HG02870 (cell line): ENCODE measurements around the gene FILIP1.
"Not testable (repeated sequence)": the region's sequence is repeated elsewhere in the genome, so short reads cannot be mapped to it uniquely, and the experiment has no call there.

Experiments used
- ATAC-seq: cut with Tn5 transposase; IDR thresholded peaks from one replicate; pipeline ENCODE4 v1.9.1; 2021; ENCODE audit warnings: mild to moderate bottlenecking, moderate library complexity; ENCODE audit not compliant: unreplicated experiment

The FILIP1 gene

DNA sequence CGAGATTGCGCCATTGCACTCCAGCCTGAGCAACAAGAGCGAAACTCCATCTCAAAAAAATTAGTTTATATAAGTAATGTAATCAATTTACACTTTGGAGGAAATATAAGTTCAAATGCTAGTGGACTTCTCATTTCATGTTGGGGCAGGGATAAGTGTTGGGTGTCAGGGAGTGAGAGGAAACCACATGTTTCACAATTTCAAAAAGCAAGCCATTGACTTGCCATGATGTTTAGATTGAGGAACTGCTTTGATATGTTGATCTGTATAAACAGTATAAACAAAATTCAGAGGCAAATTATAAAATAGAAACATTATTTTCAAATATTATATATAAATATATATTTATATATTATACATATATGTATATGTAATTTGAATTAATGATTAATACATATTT lies 42.7 kb downstream of the FILIP1 start:
- no peak for ATAC-seq

DNA sequence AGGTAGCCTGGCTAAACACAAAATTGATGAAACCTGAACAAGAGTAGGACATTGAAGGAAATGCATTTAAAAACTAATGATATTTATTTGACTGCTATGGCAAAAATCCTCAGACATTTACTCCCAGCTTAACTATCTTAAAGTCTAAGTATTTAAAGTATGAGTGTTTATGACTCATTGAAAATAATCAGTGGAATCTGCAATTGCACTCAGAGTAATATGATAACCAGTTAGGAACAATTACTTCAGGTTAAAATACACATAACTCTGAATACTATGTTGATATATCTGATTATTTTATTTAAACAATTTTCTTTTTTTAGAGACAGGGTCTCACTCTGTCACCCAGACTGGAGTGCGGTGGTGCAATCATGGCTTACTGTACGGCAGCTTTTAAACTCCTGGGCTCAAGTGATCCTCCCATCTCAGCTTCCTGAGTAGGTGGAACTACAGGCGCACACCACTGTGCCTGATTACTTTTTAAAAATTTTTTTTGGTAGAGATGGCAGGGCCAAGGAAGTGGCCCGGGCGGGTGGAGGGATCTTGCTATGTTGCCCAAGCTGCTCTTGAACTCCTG lies 43.9 kb downstream of the FILIP1 start:
- ATAC-seq, result no peak

DNA sequence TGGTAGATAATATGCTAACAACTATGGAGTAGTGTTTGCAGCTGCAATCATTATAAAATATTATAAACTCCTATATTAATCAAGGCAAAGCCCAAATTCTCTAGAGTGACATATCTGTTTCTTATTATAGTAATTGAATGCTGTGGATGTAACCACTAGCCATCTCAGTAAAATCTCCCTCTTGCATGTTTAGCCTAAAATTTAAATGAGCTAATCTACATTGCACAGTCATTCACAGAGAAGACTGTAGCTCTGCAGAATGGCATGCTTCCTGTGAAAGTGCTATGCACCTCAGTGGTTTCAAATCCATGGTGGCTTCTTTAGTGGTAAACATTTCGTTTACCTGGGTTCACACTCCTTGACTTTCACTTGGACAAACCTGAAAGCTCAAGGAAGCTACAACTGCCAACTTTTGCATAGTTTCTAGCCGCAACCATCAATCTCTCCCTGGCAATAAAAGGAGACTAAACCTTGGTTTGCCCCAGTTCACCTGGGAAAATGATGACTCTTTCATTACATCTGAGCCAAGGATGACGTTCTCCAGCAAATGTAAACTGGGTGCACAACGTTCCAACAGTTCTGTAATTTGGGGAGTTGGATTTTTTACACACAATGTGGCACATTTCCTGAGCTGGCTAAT lies 47.2 kb downstream of the FILIP1 start:
- peak; percentile 95 for ATAC-seq

DNA sequence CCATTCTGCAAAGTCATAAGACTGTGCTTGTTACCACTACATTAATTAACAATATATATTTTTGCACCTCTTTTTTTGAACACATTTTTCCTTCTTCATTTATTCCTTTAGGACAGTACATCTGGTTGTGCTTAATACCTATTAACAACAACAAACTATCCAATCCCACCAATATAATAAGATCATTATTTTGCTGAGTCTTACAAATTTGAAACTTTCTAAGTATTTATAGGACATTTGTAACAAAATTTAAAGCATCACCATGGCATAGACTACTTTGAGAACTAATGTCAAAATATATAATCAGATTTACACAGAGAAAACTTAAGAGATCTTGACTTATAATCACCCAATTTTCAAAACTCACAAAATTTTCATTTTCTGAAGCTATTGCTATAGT lies 47.9 kb downstream of the FILIP1 start:
- ATAC-seq, result no peak

DNA sequence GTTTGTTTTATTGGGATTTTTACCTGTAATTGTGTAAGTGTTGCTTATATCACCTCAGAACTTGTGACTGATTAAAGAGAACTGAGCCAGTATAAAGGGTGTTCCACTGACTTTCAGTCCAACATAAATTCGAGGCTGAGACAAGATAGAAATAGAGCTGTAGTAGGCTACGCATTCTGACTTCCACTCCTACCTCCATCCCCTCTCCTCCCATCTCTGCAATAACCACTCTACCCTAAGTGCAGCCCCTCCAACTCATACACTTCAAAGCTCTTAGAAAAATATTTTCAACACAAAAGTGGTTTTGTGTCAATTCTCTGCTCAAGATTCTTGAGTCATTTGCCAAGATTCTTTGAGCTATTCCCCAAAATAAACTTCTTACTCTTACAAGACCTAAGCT lies 48.7 kb downstream of the FILIP1 start:
- ATAC-seq, result no peak

DNA sequence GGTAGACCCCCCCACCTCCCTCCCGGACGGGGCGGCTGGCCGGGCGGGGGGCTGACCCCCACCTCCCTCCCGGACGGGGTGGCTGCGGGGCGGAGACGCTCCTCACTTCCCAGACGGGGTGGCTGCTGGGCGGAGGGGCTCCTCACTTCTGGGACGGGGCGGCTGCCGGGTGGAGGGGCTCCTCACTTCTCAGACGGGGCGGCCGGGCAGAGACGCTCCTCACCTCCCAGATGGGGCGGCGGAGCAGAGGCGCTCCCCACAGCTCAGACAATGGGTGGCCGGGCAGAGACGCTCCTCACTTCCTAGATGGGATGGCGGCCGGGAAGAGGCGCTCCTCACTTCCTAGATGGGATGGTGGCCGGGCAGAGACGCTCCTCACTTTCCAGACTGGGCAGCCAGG lies 51.7 kb downstream of the FILIP1 start:
- ATAC-seq, result not testable (repeated sequence)

DNA sequence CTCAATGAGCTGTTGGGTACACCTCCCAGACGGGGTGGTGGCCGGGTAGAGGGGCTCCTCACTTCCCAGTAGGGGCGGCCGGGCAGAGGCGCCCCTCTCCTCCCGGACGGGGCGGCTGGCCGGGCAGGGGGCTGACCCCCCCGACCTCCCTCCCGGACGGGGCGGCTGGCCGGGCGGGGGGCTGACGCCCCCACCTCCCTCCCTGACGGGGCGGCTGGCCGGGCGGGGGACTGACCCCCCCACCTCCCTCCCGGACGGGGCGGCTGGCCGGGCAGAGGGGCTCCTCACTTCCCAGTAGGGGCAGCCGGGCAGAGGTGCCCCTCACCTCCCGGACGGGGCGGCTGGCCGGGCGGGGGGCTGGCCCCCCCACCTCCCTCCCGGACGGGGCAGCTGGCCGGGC lies 52.1 kb downstream of the FILIP1 start:
- ATAC-seq, result not testable (repeated sequence)

DNA sequence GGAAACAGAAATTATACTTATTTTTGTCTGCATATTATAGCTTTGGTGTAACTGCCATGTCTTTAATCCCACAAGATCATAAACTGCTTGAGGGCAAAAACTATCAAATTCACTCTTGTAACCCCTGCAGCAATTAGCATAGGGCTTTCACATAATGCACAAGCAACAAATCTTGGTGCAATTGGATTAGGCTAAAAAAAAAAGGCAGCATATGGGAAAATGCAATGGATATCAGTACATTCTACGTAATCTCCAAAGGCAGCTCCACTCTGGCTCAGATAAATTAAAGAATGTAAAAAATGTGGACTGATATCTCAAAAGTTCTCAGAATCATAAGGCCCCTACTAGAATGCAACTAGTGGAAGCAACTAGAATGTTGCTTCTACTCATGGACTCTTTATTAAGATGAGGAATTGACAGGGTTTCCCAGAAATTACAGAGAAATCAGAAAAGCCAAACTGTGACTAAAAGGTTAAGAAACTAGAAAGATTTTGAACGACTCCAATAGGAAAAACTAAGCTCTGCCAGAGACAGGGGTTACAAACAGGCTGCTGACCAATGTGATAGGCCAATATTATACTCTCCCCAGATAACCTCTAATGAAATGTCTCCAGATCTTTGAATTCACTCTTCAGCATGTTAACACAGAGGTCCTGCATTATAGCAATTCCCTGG lies 55.0 kb downstream of the FILIP1 start:
- no peak for ATAC-seq

DNA sequence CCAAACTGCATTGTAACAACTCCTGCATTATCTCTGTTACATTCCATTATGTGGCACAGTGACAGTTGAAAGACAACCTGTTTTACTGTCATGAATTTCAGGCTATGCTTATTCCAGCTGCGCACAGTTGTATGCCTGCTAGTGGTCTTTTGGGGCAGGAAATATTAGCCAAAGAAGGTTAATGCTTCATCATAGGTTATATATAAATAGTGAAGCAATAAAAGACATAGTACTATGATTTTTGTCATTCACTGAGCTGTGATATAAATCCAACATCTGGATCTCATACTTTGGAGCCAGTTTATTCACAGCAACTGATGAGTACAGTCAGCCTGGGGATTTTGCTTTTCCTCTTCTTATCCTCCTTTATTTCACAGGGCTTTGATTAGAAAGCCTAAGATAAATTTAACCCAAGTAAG lies 55.6 kb downstream of the FILIP1 start:
- no peak for ATAC-seq

DNA sequence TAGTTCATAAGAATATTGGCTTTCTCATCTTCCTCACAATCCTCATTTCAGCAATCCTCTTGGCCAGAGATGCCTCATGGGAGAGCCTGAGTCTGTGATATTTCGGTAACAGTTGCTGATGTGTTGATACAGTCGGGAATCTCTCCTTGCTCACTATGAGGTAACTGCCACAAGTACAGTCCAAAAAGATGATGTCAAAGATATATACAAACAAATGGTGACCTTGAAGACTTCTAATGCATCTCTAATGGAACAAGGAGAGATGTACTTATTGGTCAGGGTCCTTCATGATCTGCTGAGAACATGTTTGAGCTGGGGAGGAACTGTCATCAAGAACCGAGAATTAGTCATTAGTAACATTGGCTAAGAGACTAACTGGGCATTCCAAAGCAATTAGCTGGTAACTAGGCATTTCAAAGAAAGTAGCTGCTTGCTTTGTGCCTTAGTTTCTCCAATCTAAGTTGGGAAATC lies 56.1 kb downstream of the FILIP1 start:
- ATAC-seq, result no peak

DNA sequence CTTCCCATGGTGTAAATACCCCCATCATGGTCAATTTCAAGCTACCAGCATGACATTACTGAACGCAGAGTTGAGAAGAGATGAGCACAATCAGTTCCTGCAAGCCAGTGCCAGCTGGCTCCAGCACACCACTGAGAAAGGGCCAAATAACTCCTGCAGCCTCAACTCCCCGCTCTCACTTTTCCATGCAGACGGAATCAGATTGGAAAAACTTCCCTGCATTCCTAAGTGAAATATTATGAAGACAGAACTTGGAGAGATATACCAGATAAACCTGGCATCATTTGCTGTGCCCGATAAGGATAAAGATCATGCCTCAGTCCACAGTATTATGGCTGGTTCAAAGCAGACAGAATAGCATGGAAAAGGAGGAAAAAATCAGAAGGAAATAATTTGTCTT lies 56.7 kb downstream of the FILIP1 start:
- no peak for ATAC-seq

DNA sequence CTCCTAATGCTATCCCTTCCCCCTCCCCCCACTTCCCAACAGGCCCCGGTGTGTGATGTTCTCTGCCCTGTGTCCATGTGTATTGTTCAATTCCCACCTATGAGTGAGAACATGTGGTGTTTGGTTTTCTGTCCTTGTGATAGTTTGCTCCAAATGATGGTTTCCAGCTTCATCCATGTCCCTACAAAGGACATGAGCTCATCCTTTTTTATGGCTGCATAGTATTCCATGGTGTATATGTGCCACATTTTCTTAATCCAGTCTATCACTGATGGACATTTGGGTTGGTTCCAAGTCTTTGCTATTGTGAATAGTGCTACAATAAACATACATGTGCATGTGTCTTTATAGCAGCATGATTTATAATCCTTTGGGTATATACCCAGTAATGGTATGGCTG lies 60.8 kb downstream of the FILIP1 start:
- ATAC-seq, result not testable (repeated sequence)

DNA sequence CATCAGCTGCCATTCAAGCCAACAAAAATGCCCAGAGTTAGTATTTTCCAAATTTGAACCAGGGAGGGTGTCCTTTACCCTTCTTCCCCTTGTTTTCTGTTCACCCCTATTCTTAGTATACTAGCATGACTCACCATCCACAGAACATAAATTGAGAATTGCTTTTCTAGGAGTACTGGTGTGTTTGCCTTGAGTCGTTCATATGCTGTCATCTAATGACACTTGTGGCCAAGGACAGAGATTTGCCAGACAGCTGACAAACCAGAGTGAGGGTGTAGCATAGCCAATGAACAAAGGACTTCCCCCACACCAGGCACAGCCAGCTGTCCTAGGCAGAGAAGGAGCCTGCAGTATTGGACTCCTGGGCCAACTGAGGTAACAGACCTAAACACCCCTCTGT lies 62.2 kb downstream of the FILIP1 start:
- ATAC-seq, result no peak

DNA sequence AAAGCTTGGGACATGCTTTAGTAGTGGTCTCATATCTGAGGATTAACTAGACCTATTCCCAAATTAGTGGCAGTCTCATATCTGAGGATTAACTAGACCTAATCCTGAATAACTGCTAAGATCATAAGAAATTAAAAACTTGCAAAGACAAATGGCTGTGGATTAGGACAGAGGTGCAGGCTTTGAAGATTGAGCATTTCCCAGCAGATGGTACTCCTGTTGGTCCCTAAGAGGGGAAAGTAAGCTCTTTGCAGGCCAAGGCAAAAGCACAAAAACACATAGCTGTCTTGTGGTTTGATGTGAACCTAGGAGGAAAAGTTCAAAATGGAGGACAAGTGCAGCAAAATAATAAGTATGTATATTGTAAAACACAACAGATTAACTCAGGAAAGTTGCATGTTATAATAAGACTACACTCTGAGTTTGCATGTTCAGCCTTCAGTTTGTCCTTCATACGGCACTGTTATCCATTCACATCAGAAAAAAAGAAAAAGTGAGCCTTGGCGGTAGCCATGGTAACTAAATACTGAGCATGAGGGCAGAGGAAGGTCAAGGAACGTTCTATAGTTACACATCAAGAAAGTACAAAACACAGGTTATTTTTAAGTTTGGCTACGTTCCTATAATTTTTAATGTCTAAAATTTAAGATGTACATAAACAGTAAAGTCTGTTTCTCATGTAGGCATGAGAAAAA lies 62.8 kb downstream of the FILIP1 start:
- no peak for ATAC-seq

DNA sequence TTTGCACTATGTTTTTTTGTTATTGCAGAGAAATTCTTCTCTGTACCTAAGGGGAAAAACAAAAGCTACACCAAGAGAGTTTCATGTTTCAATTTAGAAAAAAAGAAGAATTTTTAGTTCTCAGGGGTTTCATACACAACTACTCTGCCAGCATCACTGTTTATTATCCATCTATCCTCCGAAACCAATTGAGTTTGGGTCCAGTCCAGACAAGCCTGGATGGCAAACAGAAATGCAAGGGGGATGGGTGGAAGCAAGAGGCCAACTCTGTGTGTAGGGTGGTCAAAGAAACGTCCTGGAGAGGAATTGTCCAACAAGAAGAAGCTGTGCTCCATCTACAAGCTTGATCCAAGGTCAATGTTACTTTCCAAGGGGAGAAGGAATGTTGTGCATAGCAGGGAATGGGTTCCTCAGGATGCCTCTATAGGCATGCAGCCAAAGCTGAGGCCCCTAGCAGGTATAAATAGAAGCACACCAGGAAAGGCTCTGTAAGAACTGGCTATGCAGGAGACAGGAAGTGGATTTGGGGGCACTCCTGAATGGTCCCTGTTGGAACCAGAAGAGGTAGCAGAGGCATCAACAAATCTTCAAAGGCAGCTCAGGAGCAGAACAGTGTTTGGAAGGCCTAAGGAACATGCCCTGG lies 64.4 kb downstream of the FILIP1 start:
- ATAC-seq, result no peak

DNA sequence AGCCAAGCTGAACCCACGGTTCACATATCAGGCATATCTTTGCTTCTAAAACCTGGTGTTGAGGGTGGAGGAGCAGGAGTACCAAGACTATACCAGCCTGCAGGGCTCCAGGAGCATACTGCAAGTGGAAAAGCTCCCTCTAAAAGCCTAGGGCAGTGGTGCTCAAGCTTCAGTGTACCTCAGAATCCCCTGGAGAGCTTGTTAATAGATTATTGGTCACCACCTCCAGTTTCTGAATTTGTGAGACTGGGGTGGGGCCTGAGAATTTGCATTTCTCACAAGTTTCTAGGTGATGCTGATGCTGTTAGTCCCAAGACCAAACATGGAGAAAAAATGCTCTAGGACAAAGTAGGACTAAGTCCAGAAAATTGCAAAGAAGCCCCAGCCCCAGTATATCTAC lies 65.4 kb downstream of the FILIP1 start:
- no peak for ATAC-seq

DNA sequence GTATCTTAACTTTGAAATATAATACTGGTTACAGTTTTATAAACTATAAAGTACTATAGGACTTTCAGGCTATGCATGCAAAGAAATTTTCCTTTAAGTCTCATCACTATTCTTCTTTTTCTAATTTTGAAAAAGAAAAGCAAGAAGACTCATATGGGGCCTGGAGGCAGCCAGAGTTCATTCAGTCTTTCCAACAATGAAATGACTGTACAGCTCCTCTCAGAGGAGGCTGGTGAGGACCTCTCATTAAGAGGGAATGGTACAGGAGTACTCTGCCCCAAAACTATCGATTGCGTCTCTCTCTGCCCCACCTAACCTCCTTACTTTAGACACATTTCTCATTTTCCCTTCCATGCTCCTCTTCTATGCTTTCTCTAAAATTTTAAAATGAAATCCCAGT lies 66.3 kb downstream of the FILIP1 start:
- no peak for ATAC-seq

DNA sequence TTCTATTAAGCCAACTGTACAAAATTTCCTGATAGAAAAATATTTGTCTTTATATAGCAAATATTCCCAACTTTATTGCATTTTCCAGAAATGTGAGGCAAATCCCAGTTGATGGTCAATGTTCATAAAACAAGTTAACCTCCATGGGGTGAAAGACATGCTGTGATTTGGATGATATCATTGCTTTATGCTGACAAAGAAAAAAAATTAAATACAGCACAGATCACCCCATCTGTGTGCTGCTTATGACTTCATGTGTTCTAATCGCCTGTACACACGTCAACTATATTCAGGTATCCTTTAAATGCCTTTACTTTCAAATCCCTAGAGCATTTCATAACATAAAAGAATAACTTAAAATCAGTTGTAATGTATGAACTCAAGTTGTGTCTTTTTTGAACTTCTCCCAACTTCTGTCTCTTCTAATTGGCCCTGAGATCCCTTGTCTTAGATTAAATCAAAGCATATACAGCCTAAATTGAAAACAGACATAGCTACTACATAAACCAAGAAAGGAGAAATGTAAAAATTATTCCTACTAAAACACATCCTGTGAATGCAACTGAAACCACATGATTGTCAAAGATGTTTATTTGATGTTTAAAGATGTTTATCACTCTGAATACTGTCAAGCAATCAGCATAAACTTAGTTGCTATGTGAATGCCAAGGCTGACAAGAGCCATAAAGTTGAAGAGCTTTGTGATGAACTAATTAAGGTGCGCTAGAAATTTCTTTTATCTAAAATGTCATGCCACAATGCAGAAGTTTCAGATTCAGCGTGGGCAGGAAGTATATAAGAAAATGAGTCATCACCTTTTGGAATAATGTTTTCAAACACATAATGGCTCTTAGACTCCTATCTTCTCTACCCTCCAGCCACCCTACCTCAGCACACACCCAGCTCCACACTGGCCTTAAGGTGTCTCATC lies 68.7 kb downstream of the FILIP1 start:
- no peak for ATAC-seq

DNA sequence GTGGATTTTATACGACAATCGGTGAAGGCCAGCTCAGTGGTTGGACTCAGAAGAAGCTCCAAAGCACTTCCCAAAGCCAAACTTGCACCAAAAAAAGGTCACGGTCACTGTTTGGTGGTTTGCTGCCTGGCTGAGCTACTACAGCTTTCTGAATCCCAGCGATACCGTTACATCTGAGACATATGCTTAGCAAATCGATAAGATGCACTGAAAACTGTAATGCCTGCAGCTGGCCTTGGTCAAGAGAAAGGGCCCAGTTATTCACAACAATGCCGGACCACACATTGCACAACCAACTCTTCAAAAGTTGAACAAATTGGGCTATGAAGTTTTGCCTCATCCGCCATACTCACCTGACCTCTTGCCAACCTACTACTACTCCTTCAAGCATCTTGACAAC lies 70.2 kb downstream of the FILIP1 start:
- ATAC-seq, result no peak

DNA sequence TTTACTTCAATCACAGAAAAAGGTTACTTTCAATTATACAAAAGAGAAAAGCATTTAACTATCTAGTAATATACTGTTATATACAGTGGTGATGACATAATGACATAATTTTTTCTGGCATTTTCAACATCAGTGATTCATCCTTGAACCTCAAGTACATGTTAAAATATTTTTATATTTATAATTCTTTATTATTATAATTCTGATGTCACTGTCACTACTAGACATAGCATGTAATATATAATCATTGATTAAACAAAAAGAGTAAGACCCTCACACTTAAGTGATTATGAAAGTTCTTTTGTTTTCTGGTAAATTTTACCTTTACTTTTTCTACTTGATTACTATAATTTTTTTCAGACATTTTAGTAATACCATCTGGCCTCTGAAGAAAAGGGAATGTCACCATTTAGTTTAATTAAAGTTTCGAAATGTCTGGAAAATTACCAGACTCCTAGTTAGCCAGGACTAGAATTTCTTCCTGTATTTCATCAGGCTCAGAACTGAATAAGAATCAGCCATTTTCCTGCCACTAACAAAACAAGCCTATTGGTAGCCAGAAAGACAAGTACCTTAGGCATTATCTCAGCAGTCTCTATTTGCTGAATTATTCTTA lies 71.5 kb downstream of the FILIP1 start:
- no peak for ATAC-seq
